GM12878 (cell line): ENCODE results near the gene PTPRD. TPM values are rescaled to one million over a fixed set of nuclear protein-coding genes. Genes with fewer than 3 reads are reported as not detected.

Experiments used
- ATAC-seq: fragments of 200-7000 bp; cut with Tn5 transposase; 3 replicates; pipeline ENCODE4 v1.9.1; 2020; ENCODE audit warnings: mild to moderate bottlenecking, moderate library complexity
- BruUV-seq: library from RNA; stranded (reverse); fragments of 400-500 nt; replicated peaks from 2 replicates; lab custom pipeline; 2021; lab: Mats Ljungman, UMichigan
- CTCF ChIA-PET: fragments of 300-600 bp; sonication (Branson Sonifier 250); formaldehyde crosslinking; extraction: SDS; loops from one replicate; lab custom pipeline; 2021; ENCODE audit warnings: inconsistent platforms; lab: Yijun Ruan, JAX
- POLR2A ChIA-PET: fragments of 350-600 bp; formaldehyde crosslinking; extraction: SDS; loops from one replicate; lab custom pipeline; 2021; ENCODE audit warnings: inconsistent platforms; lab: Charles Lee
- RAD21 ChIA-PET: fragments of 300-600 bp; sonication (Branson Sonifier 250); formaldehyde crosslinking; loops from one replicate; lab custom pipeline; 2023; ENCODE audit warnings: antibody characterized with exemption; ENCODE audit not compliant: unreplicated experiment; lab: Charles Lee
- SMC1A ChIA-PET: fragments of 300-600 bp; sonication (Branson Sonifier 250); formaldehyde crosslinking; loops from one replicate; lab custom pipeline; 2023; ENCODE audit not compliant: unreplicated experiment, uncharacterized antibody; lab: Charles Lee
- DNase-seq: peaks from one replicate; pipeline ENCODE4 v3.0.0-alpha.2; 2011; ENCODE audit warnings: low read depth, low spot score
- FAIRE-seq: peaks from 3 replicates; lab custom pipeline; 2011; peaks lifted over from hg19 to GRCh38; lab: Jason Lieb, UNC
- H2AFZ ChIP-seq: 2 replicates; pipeline ENCODE4 v1.6.0; 2011; ENCODE audit warnings: low read depth, low read length, control low read depth; ENCODE audit not compliant: control insufficient read depth
- H3K27ac ChIP-seq: 2 replicates; pipeline ENCODE4 v1.5.1; 2011; ENCODE audit warnings: control low read depth; ENCODE audit not compliant: control insufficient read depth, insufficient read depth
- H3K27me3 ChIP-seq, 2 experiments: replicated peaks in 1 of 2; 2 replicates each; pipeline versions ENCODE4 v1.6.0 to v1.6.1; 2011; ENCODE audit warnings: low read length in 1 of 2; ENCODE audit not compliant: control insufficient read depth in 2 of 2, insufficient read depth in 2 of 2
- H3K36me3 ChIP-seq, 2 experiments: 2 replicates each; pipeline ENCODE4 v1.5.1; 2011; ENCODE audit warnings: low read length in 1 of 2; ENCODE audit not compliant: control insufficient read depth in 2 of 2, insufficient read depth in 2 of 2
- H3K4me1 ChIP-seq: 2 replicates; pipeline ENCODE4 v1.6.1; 2011; ENCODE audit warnings: mild to moderate bottlenecking, low read length, moderate library complexity, mixed read lengths; ENCODE audit not compliant: control insufficient read depth, insufficient read depth
- H3K4me2 ChIP-seq: 2 replicates; pipeline ENCODE4 v1.6.0; 2011; ENCODE audit warnings: control low read depth; ENCODE audit not compliant: control insufficient read depth, insufficient read depth
- H3K4me3 ChIP-seq: fragments of 200-600 bp; sonication (generic); 2 replicates; pipeline ENCODE4 v1.5.1; 2016
- H3K79me2 ChIP-seq: 2 replicates; pipeline ENCODE4 v1.6.0; 2011; ENCODE audit warnings: low read length; ENCODE audit not compliant: control insufficient read depth, insufficient read depth
- H3K9ac ChIP-seq: 2 replicates; pipeline ENCODE4 v1.8.0; 2011; ENCODE audit warnings: low read length, control low read depth, mixed read lengths; ENCODE audit not compliant: control insufficient read depth, insufficient read depth
- H3K9me3 ChIP-seq: replicated peaks from 3 replicates; pipeline ENCODE4 v1.5.1; 2011; ENCODE audit warnings: mild to moderate bottlenecking, low read length; ENCODE audit not compliant: control insufficient read depth, insufficient read depth
- H4K20me1 ChIP-seq: 2 replicates; pipeline ENCODE4 v1.6.0; 2011; ENCODE audit not compliant: control insufficient read depth, insufficient read depth
- CUX1 ChIP-seq: IDR thresholded peaks from 2 replicates; pipeline ENCODE4 v1.6.1; 2012; ENCODE audit warnings: improper control_type of control experiment, low read depth, low read length; ENCODE audit not compliant: insufficient replicate concordance
- E4F1 ChIP-seq: fragments of 450-650 bp; IDR thresholded peaks from 2 replicates; pipeline ENCODE4 v1.6.1; 2018; ENCODE audit warnings: borderline replicate concordance, mild to moderate bottlenecking; ENCODE audit not compliant: partially characterized antibody
- EP300 ChIP-seq, 2 experiments: fragments of 150-350 bp in 1 of 2; IDR thresholded peaks; 2 replicates each; pipeline ENCODE4 v1.6.1; 2011 to 2012; ENCODE audit warnings: low read depth in 2 of 2, low read length in 2 of 2, borderline replicate concordance in 1 of 2, improper control_type of control experiment in 1 of 2, inconsistent platforms in 1 of 2; ENCODE audit not compliant: control insufficient read depth in 1 of 2
- HDAC6 ChIP-seq: fragments of 200-600 bp; sonication (generic); IDR thresholded peaks from one replicate; pipeline ENCODE4 v1.8.0; 2017; ENCODE audit warnings: antibody characterized with exemption; ENCODE audit not compliant: unreplicated experiment
- HDGF ChIP-seq: fragments of 450-650 bp; IDR thresholded peaks from 2 replicates; pipeline ENCODE4 v1.6.1; 2016; ENCODE audit warnings: antibody characterized with exemption
- KDM1A ChIP-seq: fragments of 200-600 bp; sonication (generic); IDR thresholded peaks from 2 replicates; pipeline ENCODE4 v1.6.1; 2016; ENCODE audit warnings: borderline replicate concordance
- LARP7 ChIP-seq: fragments of 450-650 bp; IDR thresholded peaks from 2 replicates; pipeline ENCODE4 v1.6.1; 2017; ENCODE audit warnings: mild to moderate bottlenecking
- MTA3 ChIP-seq: IDR thresholded peaks from 2 replicates; pipeline ENCODE4 v1.6.1; 2012; ENCODE audit warnings: low read length, inconsistent platforms, borderline replicate concordance
- NFXL1 ChIP-seq: fragments of 450-650 bp; IDR thresholded peaks from 2 replicates; pipeline ENCODE4 v1.6.1; 2017; ENCODE audit warnings: antibody characterized with exemption, mild to moderate bottlenecking, borderline replicate concordance
- RCOR1 ChIP-seq: conservative IDR thresholded peaks from 2 replicates; pipeline ENCODE4 v1.6.1; 2012; ENCODE audit warnings: low read depth, low read length, improper control_type of control experiment
- SMARCA5 ChIP-seq: fragments of 450-650 bp; IDR thresholded peaks from 2 replicates; pipeline ENCODE4 v1.6.1; 2017; ENCODE audit warnings: mild to moderate bottlenecking
- SRF ChIP-seq, 2 experiments: IDR thresholded peaks; 2 replicates each; pipeline ENCODE4 v1.6.1; 2011; ENCODE audit warnings: low read depth in 2 of 2, low read length in 2 of 2, mild to moderate bottlenecking in 1 of 2, moderate library complexity in 1 of 2
- SUPT20H ChIP-seq: IDR thresholded peaks from 2 replicates; pipeline ENCODE4 v1.6.1; 2011; ENCODE audit warnings: low read depth, mild to moderate bottlenecking, low read length, moderate library complexity, borderline replicate concordance; ENCODE audit not compliant: control insufficient read depth
- TCF3 ChIP-seq: IDR thresholded peaks from 2 replicates; pipeline ENCODE4 v1.6.1; 2012; ENCODE audit warnings: low read depth, mild to moderate bottlenecking, low read length, borderline replicate concordance; ENCODE audit not compliant: insufficient read depth
- ZNF207 ChIP-seq: fragments of 450-650 bp; IDR thresholded peaks from 2 replicates; pipeline ENCODE4 v1.6.1; 2014; ENCODE audit warnings: antibody characterized with exemption, mild to moderate bottlenecking, borderline replicate concordance
- ZNF217 ChIP-seq: fragments of 450-650 bp; IDR thresholded peaks from 2 replicates; pipeline ENCODE4 v1.6.1; 2017; ENCODE audit warnings: antibody characterized with exemption, mild to moderate bottlenecking
- ZNF24 ChIP-seq: fragments of 450-650 bp; IDR thresholded peaks from 2 replicates; pipeline ENCODE4 v1.6.1; 2017; ENCODE audit warnings: antibody characterized with exemption, mild to moderate bottlenecking
- ZNF622 ChIP-seq: fragments of 450-650 bp; IDR thresholded peaks from 2 replicates; pipeline ENCODE4 v1.6.1; 2017; ENCODE audit warnings: mild to moderate bottlenecking, inconsistent platforms
- ZSCAN29 ChIP-seq: fragments of 450-650 bp; IDR thresholded peaks from 2 replicates; pipeline ENCODE4 v1.6.1; 2017; ENCODE audit warnings: mild to moderate bottlenecking, moderate library complexity
- WGBS: methylation state at CpG from one replicate; pipeline ENCODE4 v1.1.6; 2016; ENCODE audit warnings: low lambda C conversion rate; ENCODE audit not compliant: insufficient replicate concordance, insufficient coverage; ENCODE audit errors: missing lambda C conversion rate; 5-methylcytosine and 5-hydroxymethylcytosine counted together
- in situ Hi-C: fragments of 300-500 bp; cut with MboI; formaldehyde crosslinking; loops from 9 replicates; pipeline ENCODE4 v1.14.3; 2018; ENCODE audit warnings: mixed read lengths
- intact Hi-C: fragments of 100-400 bp; cut with micrococcal nuclease; formaldehyde crosslinking; loops from one replicate; pipeline ENCODE4 v1.14.2; 2022; ENCODE audit not compliant: unreplicated experiment
- polyA plus RNA-seq, 11 experiments: library from polyadenylated mRNA; depleted of rRNA in 4 of 11; unstranded in 6 of 11; stranded (reverse) in 5 of 11; fragments of >200 nt; fragmentation: Nextera tagmentation in 4 of 11; fragmentation: Illumina TruSeq in 1 of 11; extraction: Ambion mirVana in 4 of 11; extraction: Trizol in 1 of 11; gene quantifications; 1 replicate in 1 of 11; 2 replicates in 10 of 11; pipeline versions ENCODE4 v1.2.1 to v1.2.3, GENCODE V29; 2011 to 2016; ENCODE audit warnings: inconsistent platforms in 2 of 11, missing spikeins in 2 of 11, low read depth in 1 of 11
- total RNA-seq, 4 experiments: library from RNA; depleted of rRNA in 3 of 4; stranded (reverse); fragments of >200 nt in 3 of 4; fragmentation: Illumina TruSeq in 1 of 4; extraction: Trizol in 1 of 4; gene quantifications; 2 replicates each; pipeline versions ENCODE4 v1.2.1 to v1.2.3, GENCODE V29; 2013 to 2021

The PTPRD gene
- total and polyA plus RNA-seq, 10 of the 15 experiments (the other 5 are each of a cell fraction or from before 2014, with no cell fraction given), result under 0.01 to 0.05 (median 0.01) TPM; not detected in 7

GRCh38 chr9:9319007-9319406 is 1293.8 kb downstream of the PTPRD start:
- TF ChIP-seq SRF (IDR thresholded peaks at IDR 0.05; ENCODE audit: low read depth in 2 of 2, low read length in 2 of 2), result no peak
- no peak for TF ChIP-seq RCOR1
- TF ChIP-seq ZNF207, result no peak
- no peak for TF ChIP-seq SMARCA5
- no peak for TF ChIP-seq E4F1
- no peak for TF ChIP-seq EP300 (IDR thresholded peaks at IDR 0.05; ENCODE audit: borderline replicate concordance in 1 of 2, control insufficient read depth in 1 of 2, low read depth in 2 of 2, low read length in 2 of 2)
- TF ChIP-seq ZSCAN29, result no peak
- no peak for TF ChIP-seq ZNF24
- TF ChIP-seq SUPT20H, result no peak
- no peak for TF ChIP-seq ZNF217
- no peak for TF ChIP-seq TCF3
- no peak for TF ChIP-seq HDGF
- TF ChIP-seq HDAC6, result no peak
- no peak for TF ChIP-seq ZNF622
- TF ChIP-seq KDM1A, result no peak
- TF ChIP-seq NFXL1, result no peak
- no peak for TF ChIP-seq LARP7
- no peak for TF ChIP-seq MTA3
- no peak for TF ChIP-seq CUX1
- no peak overlapping the region for H3K27ac ChIP-seq
- no peak for DNase-seq
- intact Hi-C loops (no loop called here), in situ Hi-C loops (no loop called here)
- no peaks in the 10 kb centered on the region for H3K9me3 ChIP-seq
- no peak overlapping the region for H3K4me2 ChIP-seq
- ChIA-PET SMC1A (no interaction called here), POLR2A (no interaction called here), RAD21 (no interaction called here), CTCF (no interaction called here)
- H4K20me1 ChIP-seq, result no peaks in the 10 kb centered on the region
- no peak overlapping the region for H2AFZ ChIP-seq
- no TSS peak for BruUV-seq
- H3K79me2 ChIP-seq, result no peaks in the 10 kb centered on the region
- no peak overlapping the region for H3K9ac ChIP-seq
- no peak for ATAC-seq
- H3K4me1 ChIP-seq, result no peaks in the 10 kb centered on the region
- no peaks in the 10 kb centered on the region for H3K36me3 ChIP-seq
- WGBS, result 9% methylated on average over 2 of the region's 2 CpGs
- no peak for FAIRE-seq
- H3K27me3 ChIP-seq, result no peaks in the 10 kb centered on the region
- H3K4me3 ChIP-seq, result no peak overlapping the region
